Progenitor cell of endocrine pancreas (in vitro differentiated cells): Measurements from ENCODE around the gene KLF14. TPM values are rescaled to one million over a fixed set of nuclear protein-coding genes. Genes with fewer than 3 reads are reported as not detected.
A peak's percentile ranks its signal among the peaks of the same experiment; 100 is the strongest.

Source experiments
- DNase-seq: peaks from one replicate; pipeline ENCODE4 v3.0.0; 2021; ENCODE audit warnings: low spot score; ENCODE audit not compliant: unreplicated experiment
- H3K27ac Mint-ChIP-seq: 2 replicates; pipeline ENCODE4 v1.8.0; 2021; ENCODE audit warnings: mild to moderate bottlenecking, moderate library complexity, mixed read lengths
- H3K27me3 Mint-ChIP-seq: 2 replicates; pipeline ENCODE4 v1.8.0; 2021; ENCODE audit warnings: mixed read lengths
- H3K36me3 Mint-ChIP-seq: 2 replicates; pipeline ENCODE4 v1.8.0; 2022; ENCODE audit warnings: mixed read lengths; ENCODE audit not compliant: insufficient read depth
- H3K4me1 Mint-ChIP-seq: 2 replicates; pipeline ENCODE4 v1.8.0; 2021; ENCODE audit warnings: low read depth, mixed read lengths
- H3K4me3 Mint-ChIP-seq: 2 replicates; pipeline ENCODE4 v1.8.0; 2021; ENCODE audit warnings: low read depth, mild to moderate bottlenecking, moderate library complexity, mixed read lengths
- H3K9me3 Mint-ChIP-seq: 2 replicates; pipeline ENCODE4 v1.8.0; 2021; ENCODE audit warnings: low read depth, mixed read lengths
- total RNA-seq: library from RNA; stranded (reverse); gene quantifications from 2 replicates; pipeline ENCODE4 v1.2.1, GENCODE V29; 2021
- TF ChIP-seq, protein P1 (sequence below): fragments of 200-600 bp; sonication (generic); IDR thresholded peaks from one replicate; pipeline ENCODE4 v1.5.0; 2021; ENCODE audit warnings: antibody characterized with exemption, mild to moderate bottlenecking; ENCODE audit not compliant: unreplicated experiment

Gene KLF14
- total RNA-seq, 1 donor from 2014 or later = 0.14 TPM

DNA sequence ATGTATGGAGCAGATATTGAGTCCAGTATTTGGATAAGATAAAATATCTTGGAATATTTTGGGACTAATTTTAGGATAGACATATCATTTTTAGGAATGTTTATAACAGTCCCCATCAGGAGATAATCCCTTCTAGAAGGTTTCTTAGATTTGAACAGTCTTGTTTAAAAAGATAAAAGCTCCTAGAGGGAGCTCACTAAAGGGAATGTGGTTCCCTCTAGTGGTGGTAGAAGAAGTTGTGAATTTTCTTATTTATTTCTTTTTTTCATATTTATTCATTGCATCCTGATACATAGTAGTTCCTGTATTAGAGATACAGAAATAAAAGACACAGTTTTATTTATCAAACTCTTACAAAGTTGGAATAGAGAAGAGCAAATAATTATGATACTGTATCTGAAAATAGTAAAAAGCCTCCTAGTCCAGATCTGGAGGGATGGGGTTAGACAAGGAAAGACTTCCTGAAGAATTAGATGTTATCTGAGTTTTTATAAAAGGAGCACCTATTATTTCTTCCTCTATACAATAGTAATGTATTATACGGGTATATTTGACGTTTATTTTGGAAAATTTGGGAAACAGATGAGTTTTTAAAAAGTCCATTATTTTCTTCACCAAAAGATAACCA is 24.5 kb upstream of the KLF14 start:
- H3K27ac Mint-ChIP-seq = no peak overlapping the region
- no peaks in the 10 kb centered on the region for H3K4me1 Mint-ChIP-seq
- TF ChIP-seq, protein P1, sequence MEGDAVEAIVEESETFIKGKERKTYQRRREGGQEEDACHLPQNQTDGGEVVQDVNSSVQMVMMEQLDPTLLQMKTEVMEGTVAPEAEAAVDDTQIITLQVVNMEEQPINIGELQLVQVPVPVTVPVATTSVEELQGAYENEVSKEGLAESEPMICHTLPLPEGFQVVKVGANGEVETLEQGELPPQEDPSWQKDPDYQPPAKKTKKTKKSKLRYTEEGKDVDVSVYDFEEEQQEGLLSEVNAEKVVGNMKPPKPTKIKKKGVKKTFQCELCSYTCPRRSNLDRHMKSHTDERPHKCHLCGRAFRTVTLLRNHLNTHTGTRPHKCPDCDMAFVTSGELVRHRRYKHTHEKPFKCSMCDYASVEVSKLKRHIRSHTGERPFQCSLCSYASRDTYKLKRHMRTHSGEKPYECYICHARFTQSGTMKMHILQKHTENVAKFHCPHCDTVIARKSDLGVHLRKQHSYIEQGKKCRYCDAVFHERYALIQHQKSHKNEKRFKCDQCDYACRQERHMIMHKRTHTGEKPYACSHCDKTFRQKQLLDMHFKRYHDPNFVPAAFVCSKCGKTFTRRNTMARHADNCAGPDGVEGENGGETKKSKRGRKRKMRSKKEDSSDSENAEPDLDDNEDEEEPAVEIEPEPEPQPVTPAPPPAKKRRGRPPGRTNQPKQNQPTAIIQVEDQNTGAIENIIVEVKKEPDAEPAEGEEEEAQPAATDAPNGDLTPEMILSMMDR = peak; percentile 79
- DNase-seq = no peak
- peaks cover 9% of the 10 kb centered on the region for H3K27me3 Mint-ChIP-seq
- H3K4me3 Mint-ChIP-seq = no peak overlapping the region
- H3K9me3 Mint-ChIP-seq = no peaks in the 10 kb centered on the region
- H3K36me3 Mint-ChIP-seq = no peaks in the 10 kb centered on the region

DNA sequence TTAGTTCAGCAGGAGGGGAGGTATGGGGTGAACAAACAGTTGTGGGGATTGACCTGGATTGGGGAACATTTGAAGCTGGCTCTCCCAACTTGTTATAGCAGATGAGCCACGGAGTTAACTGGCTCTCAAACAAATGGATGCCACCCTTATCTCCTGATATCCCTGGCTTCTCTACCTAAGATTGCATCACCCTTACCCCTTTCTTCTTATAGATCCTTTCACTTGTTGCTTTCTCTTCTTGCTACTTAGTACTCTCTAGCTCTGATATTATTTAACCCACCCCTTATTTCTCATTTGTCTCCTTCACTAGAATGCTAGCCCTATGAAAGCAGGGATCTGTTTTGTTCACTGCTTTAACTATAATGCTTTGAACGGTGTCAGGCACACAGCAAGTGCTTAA is 22.3 kb upstream of the KLF14 start:
- TF ChIP-seq, protein P1 = no peak
- Mint-ChIP-seq H3K4me1 (no peaks in the 10 kb centered on the region), H3K36me3 (no peaks in the 10 kb centered on the region), H3K4me3 (no peak overlapping the region), H3K9me3 (no peaks in the 10 kb centered on the region), H3K27ac (no peak overlapping the region), H3K27me3 (peaks cover 18% of the 10 kb centered on the region)
- DNase-seq = no peak

DNA sequence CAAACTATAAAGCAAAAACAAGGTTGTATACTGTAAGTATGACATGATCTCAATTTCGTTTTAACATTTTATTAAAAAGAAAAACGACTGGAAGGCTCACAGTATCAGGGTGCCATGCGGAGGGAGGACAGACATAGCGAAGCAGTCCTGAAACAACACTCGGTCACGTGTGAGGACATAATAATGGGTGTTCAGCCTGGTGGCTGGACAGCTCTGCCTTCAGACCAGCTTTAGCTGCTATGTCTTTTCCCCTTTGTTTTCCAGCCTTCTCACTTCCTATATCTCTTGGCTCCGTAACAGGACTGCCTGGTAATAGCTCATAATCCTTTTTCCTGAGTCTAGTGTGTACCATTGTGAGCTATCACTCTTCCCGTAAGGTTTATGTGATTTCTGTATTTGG is 18.4 kb upstream of the KLF14 start:
- TF ChIP-seq, protein P1 = no peak
- no peak for DNase-seq
- H3K27ac Mint-ChIP-seq = no peak overlapping the region
- H3K36me3 Mint-ChIP-seq = no peaks in the 10 kb centered on the region
- no peaks in the 10 kb centered on the region for H3K4me1 Mint-ChIP-seq
- no peak overlapping the region for H3K4me3 Mint-ChIP-seq
- no peaks in the 10 kb centered on the region for H3K9me3 Mint-ChIP-seq
- H3K27me3 Mint-ChIP-seq = peaks cover 24% of the 10 kb centered on the region

DNA sequence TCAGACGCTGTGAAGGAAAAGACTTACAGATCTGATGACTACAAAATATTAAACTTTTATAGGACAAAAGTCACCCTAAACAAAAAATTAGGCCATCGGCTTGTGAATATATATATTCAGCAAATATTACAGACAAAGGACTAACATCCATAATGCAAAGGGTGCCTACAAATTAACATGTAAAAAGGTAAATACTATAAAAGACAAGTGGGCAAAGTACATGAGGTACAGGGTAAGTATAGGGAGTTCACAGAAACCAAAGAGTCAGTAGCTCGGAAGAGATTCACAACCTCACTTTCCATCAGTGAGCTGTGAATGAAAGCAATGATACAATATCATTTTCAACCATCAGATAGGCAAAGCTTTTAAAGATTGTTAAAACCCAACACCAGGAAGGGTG is 16.7 kb upstream of the KLF14 start:
- peaks cover 29% of the 10 kb centered on the region for H3K27me3 Mint-ChIP-seq
- H3K4me1 Mint-ChIP-seq = no peaks in the 10 kb centered on the region
- no peaks in the 10 kb centered on the region for H3K9me3 Mint-ChIP-seq
- TF ChIP-seq, protein P1 = no peak
- no peak overlapping the region for H3K27ac Mint-ChIP-seq
- H3K36me3 Mint-ChIP-seq = no peaks in the 10 kb centered on the region
- H3K4me3 Mint-ChIP-seq = no peak overlapping the region
- no peak for DNase-seq

DNA sequence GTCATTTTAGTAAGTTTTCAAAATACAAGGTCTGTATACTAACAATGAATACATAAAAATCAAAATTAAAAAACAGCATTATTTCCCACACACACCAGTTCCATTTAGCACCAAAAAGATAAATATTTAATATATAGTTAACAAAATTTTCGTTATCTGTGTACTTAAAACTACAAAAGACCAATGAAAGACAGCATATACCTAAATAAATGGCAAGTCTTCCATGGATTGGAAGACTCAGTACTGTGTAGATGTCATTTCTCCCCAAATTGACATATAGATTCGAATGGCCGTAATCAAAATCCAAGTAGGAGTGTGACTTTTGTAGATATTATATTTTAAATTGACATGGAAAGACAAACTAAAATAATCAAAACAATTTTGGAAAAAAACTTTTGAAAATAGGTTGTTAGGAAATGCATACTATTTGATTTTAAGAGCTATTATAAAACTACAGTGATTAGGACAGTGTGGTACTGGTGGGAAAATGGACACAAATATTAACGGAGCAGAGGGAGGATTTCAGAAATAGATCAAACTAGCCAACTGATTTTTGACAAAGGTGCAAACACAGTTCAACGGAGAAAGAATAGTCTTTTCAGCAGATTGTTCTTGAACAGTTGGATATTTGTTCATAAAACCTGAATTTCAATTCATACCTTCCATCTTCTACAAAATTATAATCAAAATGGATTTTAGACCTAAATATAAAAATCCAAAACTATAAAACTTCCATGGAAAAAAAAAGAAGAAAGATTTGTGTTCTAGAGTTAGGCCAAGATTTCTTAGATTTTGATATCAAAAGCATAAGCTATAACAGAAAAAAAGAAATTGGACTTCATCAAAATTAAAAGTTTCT is 14.8 kb upstream of the KLF14 start:
- Mint-ChIP-seq H3K4me1 (no peaks in the 10 kb centered on the region), H3K27me3 (peaks cover 33% of the 10 kb centered on the region)

More for the DNA sequence above, 14.8 kb upstream of the KLF14 start:
- Mint-ChIP-seq H3K9me3 (no peaks in the 10 kb centered on the region), H3K27ac (no peak overlapping the region), H3K4me3 (no peak overlapping the region), H3K36me3 (no peaks in the 10 kb centered on the region)
- TF ChIP-seq, protein P1 = no peak
- DNase-seq = no peak
